Adipose tissue (tissue), 3 donors: Measurements from ENCODE around the gene SPG7. TPM values are rescaled to one million over a fixed set of nuclear protein-coding genes. Genes with fewer than 3 reads are reported as not detected.
"Not testable (repeated sequence)": the region's sequence is repeated elsewhere in the genome, so short reads cannot be mapped to it uniquely, and the experiment has no call there.

Experiments
- H3K27ac ChIP-seq: one replicate; pipeline ENCODE4 v1.5.1; 2013; ENCODE audit warnings: low read depth, low read length
- WGBS, 3 donors: extraction: QIAGEN DNeasy Blood & Tissue Kit; methylation state at CpG; one replicate each; pipeline ENCODE4 v1.1.7; 2013; 5-methylcytosine and 5-hydroxymethylcytosine counted together
- polyA plus RNA-seq, 3 donors: library from polyadenylated mRNA; stranded (reverse); fragments of 200-250 nt; gene quantifications; one replicate each; pipeline ENCODE4 v1.2.3, GENCODE V29; 2013
- donor health status: healthy with polysubstance abuse.
- donor health status: Bipolar disorder and iron deficiency.
- donor health status: healthy.

The SPG7 gene
- polyA plus RNA-seq, 3 donors, result 38.4 to 62.0 (median 61.1) TPM

DNA sequence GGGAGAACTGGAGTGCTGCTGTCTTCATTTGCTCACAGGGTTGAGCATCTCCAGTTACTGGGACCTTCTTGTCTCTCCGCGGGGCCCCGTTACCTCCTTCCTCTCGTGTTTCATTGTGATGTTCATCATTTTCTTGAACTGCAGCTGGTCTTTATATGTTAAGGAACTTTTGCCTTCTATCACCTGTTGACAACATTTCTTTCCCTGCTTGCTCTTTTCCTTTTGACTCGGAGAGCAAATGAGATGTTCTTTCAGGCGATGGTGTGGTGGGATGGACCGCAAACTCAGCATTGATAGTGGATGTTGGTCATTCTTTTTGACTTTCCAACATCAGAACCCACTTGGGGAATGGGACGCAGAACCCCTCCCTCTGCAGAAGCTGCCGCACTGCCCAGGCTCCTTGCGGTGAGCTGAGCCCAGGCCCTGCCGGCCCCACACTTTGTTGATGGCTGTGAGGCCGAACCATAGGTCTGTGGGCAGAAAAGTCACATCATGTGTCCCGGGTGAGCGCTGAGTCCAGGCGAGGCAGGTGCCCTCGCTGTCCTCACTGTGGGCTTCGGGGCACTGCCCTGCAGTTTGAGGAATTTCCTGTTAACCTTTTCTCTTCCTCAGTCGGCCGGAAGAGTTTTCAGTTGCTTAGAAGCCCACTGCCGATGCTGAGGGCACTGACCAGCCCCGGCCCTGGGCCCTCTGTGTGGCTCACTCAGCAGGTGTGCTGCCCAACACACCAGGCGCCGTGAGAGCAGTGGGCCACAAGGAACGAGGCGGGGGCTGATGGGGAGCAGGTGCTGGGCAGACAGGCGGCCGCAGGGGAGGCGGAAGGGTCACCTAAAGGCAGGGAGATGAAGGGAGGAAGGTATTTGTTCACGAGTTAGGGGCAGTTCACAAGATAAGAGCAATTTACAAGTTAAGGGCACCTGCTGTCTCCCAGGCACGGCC, 59.7 kb downstream of the SPG7 start:
- no peak overlapping the region for H3K27ac ChIP-seq
- WGBS, 3 donors, result 78 to 80% (median 79%) methylated on average over 30 of the region's 30 CpGs

DNA sequence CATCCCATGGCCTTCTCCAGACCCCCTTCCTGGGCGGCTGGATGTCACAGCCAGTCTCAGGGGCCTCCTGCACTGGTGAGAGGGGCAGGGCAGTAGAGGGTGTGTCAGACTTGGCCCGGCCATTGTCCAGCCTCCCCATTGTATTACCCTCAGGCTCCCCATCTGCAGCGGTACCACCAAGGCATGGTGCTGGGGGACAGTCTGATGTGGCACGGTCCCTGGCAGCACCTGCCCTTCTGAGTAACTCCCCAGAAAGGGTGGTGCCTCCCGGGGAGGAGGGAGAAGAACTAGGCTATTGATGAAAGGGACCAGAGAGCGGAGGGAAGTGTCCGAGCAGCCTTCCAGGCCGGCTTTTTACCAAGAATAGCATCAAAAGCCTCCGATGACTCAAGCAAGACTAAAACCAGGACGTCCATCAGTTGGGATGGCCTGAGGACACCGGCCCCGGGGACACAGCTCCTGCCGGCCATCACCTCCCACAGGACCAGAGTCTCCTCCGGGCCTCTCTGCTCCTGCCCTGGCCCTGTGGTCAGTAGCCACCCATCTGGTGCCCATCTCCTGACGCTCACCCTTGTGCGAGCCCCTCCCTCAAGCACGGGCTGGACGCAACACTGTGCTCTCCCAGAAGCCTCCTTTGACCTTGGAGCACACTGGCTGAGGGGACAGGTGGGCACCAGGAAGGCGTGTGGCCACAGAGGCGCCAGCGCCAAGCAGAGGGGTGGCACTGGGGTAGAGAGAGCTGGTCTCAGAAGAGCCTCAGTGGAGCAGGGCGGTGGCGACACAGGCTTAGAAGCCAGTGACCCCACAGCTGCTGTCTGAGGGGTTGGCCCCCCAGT, 61.5 kb downstream of the SPG7 start:
- WGBS, 3 donors, result 77 to 81% (median 79%) methylated on average over 23 of the region's 23 CpGs
- H3K27ac ChIP-seq, result no peak overlapping the region

DNA sequence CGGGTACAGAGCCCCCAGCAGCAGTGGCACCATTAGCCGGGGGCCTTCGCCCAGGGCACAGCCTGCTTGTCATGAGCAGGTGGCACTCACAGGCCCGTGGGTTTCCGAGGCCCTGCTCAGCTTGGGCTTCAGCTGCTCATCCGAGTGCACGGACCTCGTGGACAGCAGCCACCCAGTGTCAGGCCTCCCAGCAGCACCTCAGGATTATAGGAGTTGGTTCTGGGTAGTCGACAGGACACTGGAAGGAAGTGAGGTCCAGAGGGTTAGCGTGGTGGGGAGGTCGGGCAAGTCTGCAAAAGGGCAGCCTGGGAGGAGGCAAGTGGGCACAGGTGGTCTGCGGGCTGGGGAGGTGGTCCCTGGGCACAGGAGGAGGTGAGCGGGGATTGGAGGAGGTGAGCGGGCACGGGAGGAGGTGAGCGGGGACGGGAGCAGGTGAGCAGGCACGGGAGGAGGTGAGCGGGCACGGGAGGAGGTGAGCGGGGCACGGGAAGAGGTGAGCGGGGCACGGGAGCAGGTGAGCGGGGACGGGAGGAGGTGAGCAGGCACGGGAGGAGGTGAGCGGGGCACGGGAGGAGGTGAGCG, 62.2 kb downstream of the SPG7 start:
- WGBS, 3 donors, result 68 to 89% (median 84%) methylated on average over 30 of the region's 30 CpGs
- H3K27ac ChIP-seq, result no peak overlapping the region

DNA sequence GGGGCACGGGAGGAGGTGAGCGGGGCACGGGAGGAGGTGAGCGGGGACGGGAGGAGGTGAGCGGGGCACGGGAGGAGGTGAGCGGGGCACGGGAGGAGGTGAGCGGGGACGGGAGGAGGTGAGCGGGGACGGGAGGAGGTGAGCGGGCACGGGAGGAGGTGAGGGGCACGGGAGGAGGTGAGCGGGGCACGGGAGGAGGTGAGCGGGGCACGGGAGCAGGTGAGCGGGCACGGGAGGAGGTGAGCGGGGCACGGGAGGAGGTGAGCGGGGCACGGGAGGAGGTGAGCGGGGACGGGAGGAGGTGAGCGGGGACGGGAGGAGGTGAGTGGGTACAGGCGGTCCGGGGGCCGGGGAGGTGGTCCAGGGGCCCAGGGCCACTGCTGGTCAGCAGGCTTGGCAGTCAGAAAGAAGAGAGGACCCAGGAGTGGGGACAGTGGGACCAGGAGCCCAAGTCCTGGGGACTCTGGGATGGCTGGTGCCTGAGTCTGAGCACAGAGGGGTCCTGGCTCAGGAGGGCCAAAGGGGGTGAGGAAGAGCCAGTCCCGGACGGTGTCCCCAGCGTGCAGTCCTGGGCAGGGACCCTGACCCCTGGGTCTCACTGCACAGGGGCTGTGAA, 62.9 kb downstream of the SPG7 start:
- WGBS, 3 donors, result 83 to 87% (median 85%) methylated on average over 12 to 36 of the region's 36 CpGs
- H3K27ac ChIP-seq, result not testable (repeated sequence)

DNA sequence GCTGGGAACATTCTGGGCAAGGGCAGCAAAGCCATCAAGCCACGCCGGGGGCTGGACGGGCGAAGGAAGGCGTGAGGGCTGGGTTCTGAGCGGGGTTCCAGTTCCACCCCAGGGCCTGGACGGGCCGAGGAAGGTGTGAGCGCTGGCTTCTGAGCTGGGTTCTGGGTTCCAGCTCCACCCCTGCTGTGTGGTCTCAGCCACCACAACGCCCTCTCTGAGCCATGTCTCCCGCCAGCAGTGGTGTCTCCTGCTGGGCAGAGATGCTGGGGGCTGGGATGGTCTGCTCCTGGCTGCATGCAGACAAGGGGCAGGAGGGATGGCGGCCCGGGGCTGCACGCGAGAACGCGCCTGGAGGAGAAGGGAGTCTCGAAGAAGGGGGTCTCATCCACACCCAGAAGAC, 63.4 kb downstream of the SPG7 start:
- no peak overlapping the region for H3K27ac ChIP-seq
- 83 to 91% (median 87%) methylated on average over 18 of the region's 18 CpGs for WGBS, 3 donors

DNA sequence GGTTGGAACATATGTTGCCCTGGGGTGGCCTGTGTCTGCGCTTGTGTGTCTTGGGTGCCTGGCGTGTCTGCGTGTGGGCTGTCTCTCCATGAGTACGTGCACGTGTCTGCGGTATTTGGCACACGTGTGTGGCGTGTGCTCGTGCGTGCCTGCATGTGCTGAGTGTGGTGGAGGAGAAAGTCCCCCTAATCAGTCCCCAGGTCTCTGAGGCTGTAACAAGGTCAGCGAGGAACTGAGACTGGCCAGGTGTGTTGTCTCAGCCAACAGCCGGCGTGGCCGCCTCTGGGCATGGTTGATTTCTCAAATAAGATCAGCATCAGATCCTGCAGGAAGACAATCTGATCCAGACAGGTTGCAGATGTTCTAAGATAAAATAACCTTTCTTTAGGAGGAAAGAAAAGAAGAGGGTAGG, 63.9 kb downstream of the SPG7 start:
- no peak overlapping the region for H3K27ac ChIP-seq

DNA sequence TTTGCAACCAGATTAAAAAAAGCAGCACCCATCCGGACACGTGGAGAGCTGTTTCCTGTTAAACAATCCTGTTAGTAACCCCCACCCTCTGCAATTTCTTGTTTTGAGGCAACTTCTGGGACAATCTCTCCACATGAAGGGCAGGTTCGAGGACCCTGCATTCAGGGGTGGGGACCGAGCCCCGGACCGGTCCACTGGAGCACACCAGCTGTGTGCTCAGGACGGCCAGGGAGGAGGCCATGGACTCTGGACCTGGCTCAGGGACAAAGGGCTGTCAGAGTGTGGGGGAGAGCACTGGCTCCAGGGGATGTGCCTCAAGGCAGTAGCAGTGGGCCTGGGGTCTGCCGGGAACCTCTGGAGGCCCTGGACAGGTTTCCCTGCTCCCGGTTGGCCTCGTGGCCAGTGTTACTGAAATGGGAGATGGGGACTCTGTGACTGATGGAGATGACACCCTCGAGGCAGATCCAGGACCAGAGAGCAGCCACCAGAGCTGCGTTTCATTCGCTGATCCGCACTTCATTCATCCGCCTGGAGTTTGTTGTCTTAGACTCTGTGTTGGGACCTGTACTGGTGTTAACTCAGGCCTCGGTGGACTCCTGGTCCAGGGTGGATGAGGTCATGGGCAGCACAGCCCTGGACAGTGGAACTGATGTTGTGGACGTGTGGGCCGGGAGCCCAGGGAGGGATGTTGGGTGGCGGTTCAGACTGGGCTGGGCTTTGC, 64.4 kb downstream of the SPG7 start:
- no peak overlapping the region for H3K27ac ChIP-seq
- 63 to 71% (median 71%) methylated on average over 19 of the region's 19 CpGs for WGBS, 3 donors

More for the DNA sequence above, 63.9 kb downstream of the SPG7 start:
- 32 to 55% (median 47%) methylated on average over 14 of the region's 14 CpGs for WGBS, 3 donors

DNA sequence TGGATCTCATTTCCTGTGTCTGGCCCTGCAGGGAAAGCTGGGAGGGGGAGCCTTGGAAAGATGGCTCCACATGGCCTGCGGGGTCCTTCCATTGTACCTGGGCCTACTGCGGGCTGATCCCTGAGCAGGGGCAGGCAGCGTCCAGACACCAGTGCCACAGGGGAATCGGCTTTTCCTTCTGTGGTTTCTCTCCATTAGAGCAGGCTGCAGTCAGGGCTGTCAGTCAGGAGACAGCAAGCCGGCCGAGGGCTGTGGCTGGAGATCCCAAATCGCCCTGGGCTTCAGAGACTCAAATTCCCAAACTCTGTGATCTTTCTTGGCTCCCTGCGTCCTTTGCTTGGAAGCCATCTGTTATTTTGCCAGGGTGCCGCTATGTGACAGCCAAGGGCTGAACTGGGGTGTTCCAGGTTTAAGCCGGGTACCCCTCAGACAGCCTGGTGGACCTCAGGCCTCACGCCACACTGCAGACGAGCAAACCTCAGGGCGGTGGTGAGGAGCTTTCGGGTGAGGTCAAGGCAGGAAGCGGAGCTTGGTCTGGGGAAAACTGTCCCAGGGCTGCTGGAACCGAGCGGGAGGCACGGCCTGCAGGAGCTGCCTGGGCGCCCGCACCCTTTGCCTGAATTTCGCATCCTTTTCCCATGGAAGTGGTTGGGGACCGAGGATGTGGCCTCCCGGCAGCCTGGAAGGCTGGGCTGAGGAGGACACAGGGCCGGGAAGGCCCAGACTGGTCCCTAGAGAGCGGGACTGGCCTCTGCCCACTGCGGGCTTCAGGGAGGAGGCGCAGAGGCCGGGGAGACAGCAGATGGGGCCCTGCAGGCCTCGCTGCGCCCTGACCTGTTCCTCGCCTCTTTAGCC, 65.8 kb downstream of the SPG7 start:
- no peak overlapping the region for H3K27ac ChIP-seq
- WGBS, 3 donors, result 68 to 78% (median 72%) methylated on average over 31 of the region's 31 CpGs

DNA sequence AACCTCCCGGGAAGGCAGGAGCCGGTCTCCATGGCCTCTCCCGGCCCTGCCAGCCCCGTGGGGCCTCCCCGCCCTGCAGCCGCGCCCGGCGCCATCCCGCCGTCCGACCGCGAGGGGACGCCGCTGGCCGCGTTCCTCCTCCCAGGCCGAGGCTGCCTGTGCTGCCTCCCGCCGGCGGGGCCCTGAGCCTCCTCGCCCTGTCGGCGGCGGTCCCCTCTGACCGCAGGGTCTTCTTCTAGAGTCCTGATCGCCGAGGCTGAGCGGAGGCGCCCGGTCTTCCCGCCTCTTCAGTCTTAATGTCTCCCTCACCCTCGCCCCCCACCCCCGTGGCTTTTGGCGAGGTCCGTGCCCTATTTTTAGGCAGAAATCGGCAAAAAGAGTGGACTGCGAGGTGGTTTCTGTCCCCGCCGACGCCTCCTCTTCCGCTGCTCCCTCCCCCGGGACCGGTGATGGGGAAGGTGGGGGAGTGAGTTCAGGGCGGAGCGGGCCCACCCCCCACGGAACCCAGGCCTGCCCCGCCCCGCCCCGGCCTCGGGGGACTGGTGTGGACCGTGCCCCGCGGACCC, 66.6 kb downstream of the SPG7 start:
- WGBS, 3 donors, result 2 to 9% (median 2%) methylated on average over 38 to 55 of the region's 55 CpGs

DNA sequence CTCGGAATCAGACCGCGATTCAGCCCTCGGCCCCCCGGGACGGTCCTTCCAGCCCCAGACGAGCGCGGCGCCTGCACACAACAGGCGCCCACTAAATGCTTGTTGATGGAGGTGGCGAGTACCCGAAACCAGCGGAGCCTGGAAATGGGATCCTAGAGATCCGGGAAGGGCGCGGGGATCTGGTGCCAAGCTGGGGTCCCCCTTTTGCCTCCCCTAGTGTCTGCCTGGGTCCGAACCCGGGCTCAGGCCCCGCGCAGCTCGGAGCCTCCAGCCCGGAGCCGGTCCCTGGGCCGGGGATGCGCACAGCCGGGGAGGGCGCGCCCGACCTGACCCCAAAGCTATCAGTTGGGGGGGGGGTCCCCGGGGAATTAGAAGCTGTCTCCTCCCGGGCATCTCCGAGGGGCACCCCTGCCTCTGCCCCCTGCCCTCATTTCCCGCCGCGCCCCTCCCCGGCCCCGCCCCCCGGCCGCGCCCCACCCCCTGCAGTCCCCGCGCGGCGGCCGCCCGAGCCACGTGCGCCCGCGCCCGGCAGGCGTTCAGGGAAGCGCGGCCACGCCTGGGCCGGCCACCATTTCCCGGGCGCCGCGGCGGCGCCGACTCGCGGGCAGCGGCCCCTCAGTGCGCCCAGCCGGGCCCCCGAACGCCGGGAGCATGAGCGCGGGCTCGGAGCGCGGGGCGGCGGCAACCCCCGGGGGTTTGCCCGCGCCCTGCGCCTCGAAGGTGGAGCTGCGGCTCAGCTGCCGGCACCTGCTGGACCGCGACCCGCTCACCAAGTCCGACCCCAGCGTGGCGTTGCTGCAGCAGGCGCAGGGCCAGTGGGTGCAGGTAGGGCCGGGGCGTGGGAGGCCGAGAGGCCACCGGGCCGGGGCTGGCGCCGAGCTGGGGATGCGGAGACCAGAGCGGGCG, 67.3 kb downstream of the SPG7 start, which contains the start of gene CPNE7:
TSS of gene CPNE7 (plus strand) at position 512 of the 906 bp plus-strand sequence. CDS start at position 652, 140 bp downstream.
- 1 to 2% (median 2%) methylated on average over 77 to 101 of the region's 103 CpGs for WGBS, 3 donors
- H3K27ac ChIP-seq, result no peak within 1 kb of the TSS

More for the DNA sequence above, 66.6 kb downstream of the SPG7 start:
- H3K27ac ChIP-seq, result no peak overlapping the region

DNA sequence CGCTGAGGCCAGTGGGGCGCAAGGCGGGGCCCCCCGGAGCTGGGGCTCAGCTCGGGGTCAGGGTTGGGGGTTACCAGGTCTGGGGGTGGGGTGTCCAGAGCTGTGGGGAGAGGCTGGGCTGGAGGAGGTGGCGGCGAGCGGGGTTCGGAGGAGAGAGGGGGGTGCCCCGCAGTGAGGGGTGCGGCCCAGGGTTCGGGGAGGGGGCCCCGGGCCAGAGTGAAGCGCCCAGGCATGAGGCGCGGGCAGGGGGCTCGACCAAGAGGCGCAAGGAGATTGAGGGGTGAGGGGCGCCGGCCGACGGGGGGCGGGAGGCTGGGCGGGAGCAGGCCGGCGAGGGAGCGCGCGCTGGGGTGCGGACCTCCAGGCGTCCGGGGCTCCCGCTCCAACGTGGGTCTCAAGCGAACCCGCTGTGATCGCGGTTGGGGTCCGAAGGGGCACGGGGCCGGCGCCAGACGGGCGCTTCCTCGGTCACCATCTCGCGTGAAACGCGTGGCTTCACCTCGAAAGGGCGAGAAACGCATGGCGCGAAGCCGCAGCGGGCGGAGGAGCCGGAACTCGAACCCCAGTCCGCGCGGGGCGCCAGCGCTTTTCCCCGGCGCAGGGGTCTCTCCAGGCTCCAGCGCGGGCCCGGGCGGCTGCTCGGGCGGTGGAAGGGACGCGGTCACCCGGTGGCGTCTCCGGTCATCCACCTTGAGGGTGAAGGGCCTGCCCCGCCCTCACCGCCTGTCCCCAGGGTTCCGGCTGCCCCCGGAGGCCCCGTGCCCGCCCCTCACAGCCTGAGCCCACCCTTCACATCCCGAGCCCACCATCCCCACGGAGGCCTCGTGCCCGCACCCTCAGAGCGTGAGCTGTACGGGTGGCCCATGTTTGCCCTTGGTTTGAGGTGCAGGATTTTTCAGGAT, 68.2 kb downstream of the SPG7 start:
- H3K27ac ChIP-seq, result no peak overlapping the region
- 23 to 28% (median 25%) methylated on average over 64 to 89 of the region's 89 CpGs for WGBS, 3 donors

DNA sequence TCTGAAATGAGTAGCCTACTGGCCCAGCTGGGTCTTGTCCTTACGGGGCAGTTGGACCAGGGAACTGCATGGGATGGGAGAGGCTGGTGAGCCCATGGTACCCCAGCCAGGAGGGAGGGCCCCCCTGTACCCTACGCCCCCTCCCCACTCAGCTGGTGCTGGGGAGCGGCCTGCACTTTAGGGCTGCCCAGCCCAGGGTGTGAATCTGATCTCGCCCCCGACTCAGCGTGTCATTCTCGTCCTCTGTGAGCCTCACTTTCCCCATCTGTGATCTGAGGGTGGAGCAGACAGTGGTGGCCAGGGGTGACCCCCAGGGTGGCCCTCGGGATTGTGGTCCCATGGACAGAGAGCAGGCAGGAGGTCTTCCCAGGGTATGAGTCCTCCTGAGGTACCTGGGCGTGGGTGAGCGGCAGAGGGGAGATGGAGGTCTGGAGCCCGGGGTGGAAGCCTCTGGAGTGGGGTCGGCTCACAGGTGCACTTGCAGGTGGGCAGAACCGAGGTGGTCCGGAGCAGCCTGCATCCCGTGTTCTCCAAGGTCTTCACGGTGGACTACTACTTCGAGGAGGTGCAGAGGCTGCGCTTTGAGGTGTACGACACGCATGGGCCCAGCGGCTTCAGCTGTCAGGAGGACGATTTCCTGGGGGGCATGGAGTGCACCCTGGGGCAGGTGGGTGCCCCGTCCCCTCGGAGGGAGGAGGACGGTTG, 69.0 kb downstream of the SPG7 start:
- H3K27ac ChIP-seq, result no peak overlapping the region
- WGBS, 3 donors, result 87 to 90% (median 87%) methylated on average over 25 of the region's 25 CpGs

DNA sequence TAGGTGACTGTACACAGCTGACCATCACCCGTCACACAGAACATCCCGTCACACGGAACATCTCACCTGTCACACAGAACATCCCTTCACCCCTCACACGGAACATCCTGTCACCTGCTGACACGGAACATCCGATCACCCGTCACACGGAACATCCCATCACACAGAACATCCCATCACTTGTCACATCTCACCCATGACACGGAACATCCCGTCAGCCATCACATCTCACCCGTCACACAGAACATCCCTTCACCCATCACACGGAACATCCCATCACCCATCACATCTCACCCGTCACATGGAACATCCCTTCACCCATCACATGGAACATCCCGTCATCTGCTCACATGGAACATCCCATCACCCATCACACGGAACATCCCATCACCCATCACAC, 71.1 kb downstream of the SPG7 start:
- H3K27ac ChIP-seq, result no peak overlapping the region
- WGBS, 3 donors, result 89 to 91% (median 90%) methylated on average over 15 of the region's 15 CpGs

DNA sequence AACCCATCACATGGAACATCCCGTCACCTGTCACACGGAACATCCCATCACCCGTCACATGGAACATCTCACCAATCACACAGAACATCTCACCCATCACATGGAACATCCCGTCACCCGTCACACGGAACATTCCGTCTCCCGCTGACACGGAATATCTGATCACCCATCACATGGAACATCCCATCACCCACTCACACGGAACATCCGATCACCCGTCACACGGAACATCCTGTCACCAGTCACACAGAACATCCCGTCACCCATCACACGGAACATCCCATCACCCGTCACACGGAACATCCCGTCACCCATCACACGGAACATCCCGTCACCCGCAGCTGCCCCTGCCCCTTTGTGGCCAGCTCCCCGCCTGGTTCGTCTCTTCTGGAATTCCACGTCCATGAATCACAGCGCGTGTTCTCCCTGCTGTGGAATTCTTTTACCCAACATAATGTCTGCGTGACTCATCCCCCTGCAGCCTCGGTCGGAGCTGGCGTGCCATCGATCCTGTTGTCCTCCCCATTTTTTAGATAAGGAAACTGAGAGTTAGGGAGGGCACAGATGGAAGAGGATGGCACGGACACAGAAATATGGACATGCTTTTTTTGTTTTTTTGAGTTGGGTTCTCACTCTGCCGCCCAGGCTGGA, 73.0 kb downstream of the SPG7 start:
- H3K27ac ChIP-seq, result no peak overlapping the region
- 87 to 91% (median 88%) methylated on average over 33 of the region's 33 CpGs for WGBS, 3 donors
